GM13976 (cell line): ENCODE measurements around the gene FLNC.

Experiments used
- DNase-seq: peaks from one replicate; pipeline ENCODE4 v3.0.0; 2012; ENCODE audit warnings: low spot score
- CTCF ChIP-seq: IDR thresholded peaks from 2 replicates; pipeline ENCODE4 v1.5.1; 2012; ENCODE audit warnings: borderline replicate concordance, mild to moderate bottlenecking; ENCODE audit not compliant: insufficient read depth; ENCODE audit errors: extremely low read depth, missing control alignments, control extremely low read depth
- in situ Hi-C: fragments of 300-500 bp; cut with MboI; formaldehyde crosslinking; loops from one replicate; pipeline ENCODE4 v1.12.0; 2022; ENCODE audit warnings: low sequenced_read_pairs, mixed read lengths, inconsistent platforms; ENCODE audit not compliant: unreplicated experiment

The FLNC gene

GRCh38 chr7:128830231-128831177, at the start of gene FLNC:
Gene FLNC (plus strand): TSS chr7:128830406. CDS start chr7:128830638, 232 bp downstream.
- DNase-seq: peak; percentile 58
- TF ChIP-seq CTCF: no peak
- in situ Hi-C loops: no loop called here

- in situ Hi-C loops: no loop called here
- no peak for DNase-seq
- no peak for TF ChIP-seq CTCF
Measured at GRCh38 chr7:128781126-128781525, 49.1 kb upstream of the FLNC start.

- no peak for TF ChIP-seq CTCF
Measured at GRCh38 chr7:128781851-128782250, 48.4 kb upstream of the FLNC start.

GRCh38 chr7:128783143-128783861, 46.9 kb upstream of the FLNC start:
- in situ Hi-C loops: no loop called here
- no peak for DNase-seq
- no peak for TF ChIP-seq CTCF

More at GRCh38 chr7:128781851-128782250, 48.4 kb upstream of the FLNC start:
- DNase-seq: no peak
- in situ Hi-C loops: no loop called here

GRCh38 chr7:128785738-128786137, 44.5 kb upstream of the FLNC start:
- no peak for TF ChIP-seq CTCF
- no peak for DNase-seq
- in situ Hi-C loops: no loop called here

- in situ Hi-C loops: no loop called here
- no peak for DNase-seq
- no peak for TF ChIP-seq CTCF
Measured at GRCh38 chr7:128788446-128789412, 41.5 kb upstream of the FLNC start.
